Karpas-422 (cell line): ENCODE data around the gene SLC7A4. TPM values are rescaled to one million over a fixed set of nuclear protein-coding genes. Genes with fewer than 3 reads are reported as not detected.

Experiments
- DNase-seq: peaks from one replicate; pipeline ENCODE4 v3.0.0-alpha.2; 2015
- H2AFZ ChIP-seq: fragments of 200-600 bp; sonication (generic); 2 replicates; pipeline ENCODE4 v1.6.1; 2014; ENCODE audit warnings: antibody characterized with exemption, low read length, mixed read lengths
- H3K27ac ChIP-seq: fragments of 200-600 bp; sonication (generic); 2 replicates; pipeline ENCODE4 v1.5.1; 2014; ENCODE audit warnings: mild to moderate bottlenecking, low read length, moderate library complexity
- H3K27me3 ChIP-seq: fragments of 200-600 bp; sonication (generic); 2 replicates; pipeline ENCODE4 v1.6.1; 2014; ENCODE audit warnings: low read length, mixed read lengths
- H3K36me3 ChIP-seq: fragments of 200-600 bp; sonication (generic); 2 replicates; pipeline ENCODE4 v1.6.1; 2014; ENCODE audit warnings: low read length, mixed read lengths; ENCODE audit not compliant: insufficient read depth
- H3K4me1 ChIP-seq: fragments of 200-600 bp; sonication (generic); 2 replicates; pipeline ENCODE4 v1.6.1; 2014; ENCODE audit warnings: mild to moderate bottlenecking, low read length, mixed read lengths
- H3K4me2 ChIP-seq: fragments of 200-600 bp; sonication (generic); 2 replicates; pipeline ENCODE4 v1.6.1; 2014; ENCODE audit warnings: low read length, low read depth, mild to moderate bottlenecking; ENCODE audit not compliant: poor library complexity, severe bottlenecking
- H3K4me3 ChIP-seq: fragments of 200-600 bp; sonication (generic); 2 replicates; pipeline ENCODE4 v1.5.1; 2014; ENCODE audit warnings: mild to moderate bottlenecking, antibody characterized with exemption, low read length, mixed read lengths
- H3K79me2 ChIP-seq: fragments of 200-600 bp; sonication (generic); 2 replicates; pipeline ENCODE4 v1.6.1; 2014; ENCODE audit warnings: mild to moderate bottlenecking, low read length, mixed read lengths
- H3K9ac ChIP-seq: fragments of 200-600 bp; sonication (generic); 2 replicates; pipeline ENCODE4 v1.6.0; 2014; ENCODE audit warnings: low read length
- H3K9me2 ChIP-seq: fragments of 200-600 bp; sonication (generic), shearing (Covaris generic); replicated peaks from 2 replicates; pipeline ENCODE4 v1.6.0; 2014; ENCODE audit warnings: mild to moderate bottlenecking, low read length, moderate library complexity; ENCODE audit not compliant: insufficient read depth
- H3K9me3 ChIP-seq: fragments of 300-700, 200-600 bp; sonication (generic); 2 replicates; pipeline ENCODE4 v1.6.1; 2014; ENCODE audit warnings: low read length, mixed read lengths
- H4K20me1 ChIP-seq: fragments of 200-600 bp; sonication (generic); 2 replicates; pipeline ENCODE4 v1.6.1; 2014; ENCODE audit warnings: mild to moderate bottlenecking, antibody characterized with exemption, low read length, low read depth; ENCODE audit not compliant: insufficient read depth
- total RNA-seq: library from RNA; depleted of rRNA; stranded (reverse); fragments of >200 nt; shearing (Covaris generic); gene quantifications from 2 replicates; pipeline ENCODE4 v1.2.3, GENCODE V29; 2014; ENCODE audit warnings: low replicate concordance; rRNA removed

The SLC7A4 gene, protein sequence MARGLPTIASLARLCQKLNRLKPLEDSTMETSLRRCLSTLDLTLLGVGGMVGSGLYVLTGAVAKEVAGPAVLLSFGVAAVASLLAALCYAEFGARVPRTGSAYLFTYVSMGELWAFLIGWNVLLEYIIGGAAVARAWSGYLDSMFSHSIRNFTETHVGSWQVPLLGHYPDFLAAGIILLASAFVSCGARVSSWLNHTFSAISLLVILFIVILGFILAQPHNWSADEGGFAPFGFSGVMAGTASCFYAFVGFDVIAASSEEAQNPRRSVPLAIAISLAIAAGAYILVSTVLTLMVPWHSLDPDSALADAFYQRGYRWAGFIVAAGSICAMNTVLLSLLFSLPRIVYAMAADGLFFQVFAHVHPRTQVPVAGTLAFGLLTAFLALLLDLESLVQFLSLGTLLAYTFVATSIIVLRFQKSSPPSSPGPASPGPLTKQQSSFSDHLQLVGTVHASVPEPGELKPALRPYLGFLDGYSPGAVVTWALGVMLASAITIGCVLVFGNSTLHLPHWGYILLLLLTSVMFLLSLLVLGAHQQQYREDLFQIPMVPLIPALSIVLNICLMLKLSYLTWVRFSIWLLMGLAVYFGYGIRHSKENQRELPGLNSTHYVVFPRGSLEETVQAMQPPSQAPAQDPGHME
- not detected in 2 replicates for total RNA-seq

DNA sequence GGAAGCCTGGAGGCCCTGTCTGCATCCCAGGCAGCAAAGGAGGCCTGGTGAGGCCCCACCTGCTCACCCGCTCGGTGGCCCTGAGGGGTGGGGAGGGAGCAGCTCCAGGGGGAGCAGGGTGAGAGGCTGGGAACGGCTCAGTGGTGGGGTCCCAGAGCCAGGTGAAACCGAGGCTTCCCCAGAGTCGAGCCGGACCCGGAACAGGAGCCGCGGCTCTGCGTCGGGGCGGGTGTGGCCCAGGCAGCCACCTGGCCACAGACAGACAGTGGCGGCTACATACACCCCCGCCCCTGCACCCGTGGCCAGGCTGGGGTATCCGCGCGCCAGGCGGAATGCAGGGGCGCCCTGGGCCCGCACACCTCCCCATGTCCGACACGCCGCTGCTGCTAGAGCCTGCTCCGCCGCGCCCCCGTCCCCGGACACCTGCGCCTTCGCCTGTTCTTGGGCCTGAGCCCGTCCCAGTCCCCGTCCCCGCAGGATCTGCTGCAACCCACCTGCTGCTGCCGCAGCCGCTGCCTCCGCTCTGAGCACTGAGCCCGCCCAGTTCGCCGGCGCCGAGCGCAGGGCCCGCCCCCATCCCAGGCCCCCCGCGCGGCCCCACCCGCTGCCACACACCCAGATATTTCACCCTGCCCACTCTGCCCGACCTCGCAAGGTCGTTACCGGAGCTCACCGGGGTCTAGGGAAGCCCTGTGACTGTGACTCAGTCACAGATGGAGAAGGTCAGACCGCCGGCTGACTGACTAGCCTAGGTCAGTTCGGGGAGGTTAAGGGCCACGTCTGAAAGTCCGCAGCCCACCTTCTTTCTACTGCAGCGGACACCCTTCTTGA, at the start of gene SLC7A4:
Gene SLC7A4 (minus strand): TSS at position 525 of the 831 bp plus-strand sequence. CDS start 749 bp downstream, outside the sequence.
- Histone ChIP-seq H3K9ac (no peak within 1 kb of the TSS), H3K9me2 (no peaks in the 10 kb centered on the region), H3K27ac (no peak within 1 kb of the TSS), H4K20me1 (no peaks in the 10 kb centered on the region), H3K4me2 (no peak within 1 kb of the TSS), H3K9me3 (no peaks in the 10 kb centered on the region), H3K4me1 (no peaks in the 10 kb centered on the region), H3K4me3 (no peak within 1 kb of the TSS), H3K36me3 (no peaks in the 10 kb centered on the region), H3K27me3 (no peaks in the 10 kb centered on the region), H3K79me2 (no peaks in the 10 kb centered on the region), H2AFZ (no peak within 1 kb of the TSS)
- DNase-seq = no peak

DNA sequence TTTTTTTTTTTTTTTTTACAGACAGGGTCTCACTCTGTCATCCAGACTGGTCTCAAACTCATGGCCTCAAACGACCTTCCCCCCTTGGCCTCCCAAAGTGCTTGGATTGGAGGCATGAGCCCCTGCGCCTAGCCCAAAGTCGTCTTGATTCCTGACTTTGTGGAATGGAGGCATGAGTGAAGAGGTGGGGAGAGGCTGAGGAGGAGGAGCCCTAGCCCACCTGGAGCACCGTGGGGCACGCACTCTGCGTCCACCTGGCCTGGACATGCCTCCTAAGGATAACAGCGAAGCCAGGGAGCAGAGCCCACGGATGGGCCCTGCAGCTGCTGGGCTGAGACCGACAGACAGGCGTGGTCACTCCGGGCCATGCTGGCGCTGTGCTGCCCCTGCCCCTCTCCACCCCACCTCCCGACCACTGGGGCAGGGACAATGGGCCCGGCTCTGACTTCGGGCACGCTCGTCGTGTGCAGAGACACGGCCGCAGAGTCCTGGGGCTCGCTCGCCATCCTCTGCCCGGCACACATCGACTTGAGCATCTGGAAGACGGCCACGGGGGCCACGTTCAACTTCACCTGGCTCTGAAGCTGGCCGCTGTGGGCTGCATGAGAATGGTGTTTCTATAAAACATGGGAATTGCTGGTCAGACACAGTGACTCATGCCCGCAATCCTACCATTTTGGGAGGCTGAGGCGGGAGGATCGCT, 48.2 kb upstream of the SLC7A4 start:
- no peak overlapping the region for H3K9ac ChIP-seq
- no peak overlapping the region for H2AFZ ChIP-seq
- no peak overlapping the region for H3K27ac ChIP-seq
- no peaks in the 10 kb centered on the region for H3K4me1 ChIP-seq
- H3K4me2 ChIP-seq = no peak overlapping the region
- no peaks in the 10 kb centered on the region for H3K27me3 ChIP-seq
- no peaks in the 10 kb centered on the region for H4K20me1 ChIP-seq
- H3K4me3 ChIP-seq = no peak overlapping the region
- H3K9me3 ChIP-seq = no peaks in the 10 kb centered on the region
- H3K36me3 ChIP-seq = no peaks in the 10 kb centered on the region
- no peak for DNase-seq
- H3K79me2 ChIP-seq = no peaks in the 10 kb centered on the region
- H3K9me2 ChIP-seq = no peaks in the 10 kb centered on the region

DNA sequence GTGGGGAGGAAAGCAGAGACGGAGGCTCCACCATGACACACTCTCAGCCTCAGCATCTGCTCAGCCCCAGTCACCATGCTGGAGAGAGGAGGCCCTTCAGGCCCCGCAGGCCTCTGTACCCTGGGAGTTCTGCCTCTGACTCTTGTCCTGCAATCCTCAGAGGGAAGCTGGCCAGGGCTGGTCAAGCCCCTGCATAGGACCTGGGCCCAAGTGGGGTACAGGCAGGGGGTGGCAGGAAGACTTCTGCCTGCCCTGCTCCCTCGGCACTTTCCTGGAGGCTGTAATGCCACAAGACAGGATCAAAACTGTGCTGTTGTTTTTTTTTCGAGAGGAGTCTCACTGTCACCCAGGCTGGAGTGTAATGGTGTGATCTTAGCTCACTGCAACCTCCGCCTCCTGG, 47.1 kb upstream of the SLC7A4 start:
- Histone ChIP-seq H3K36me3 (no peaks in the 10 kb centered on the region), H4K20me1 (no peaks in the 10 kb centered on the region), H3K27me3 (no peaks in the 10 kb centered on the region), H3K9me3 (no peaks in the 10 kb centered on the region), H2AFZ (no peak overlapping the region), H3K4me1 (no peaks in the 10 kb centered on the region), H3K4me3 (no peak overlapping the region), H3K27ac (no peak overlapping the region), H3K79me2 (no peaks in the 10 kb centered on the region), H3K4me2 (no peak overlapping the region), H3K9ac (no peak overlapping the region), H3K9me2 (no peaks in the 10 kb centered on the region)
- no peak for DNase-seq

DNA sequence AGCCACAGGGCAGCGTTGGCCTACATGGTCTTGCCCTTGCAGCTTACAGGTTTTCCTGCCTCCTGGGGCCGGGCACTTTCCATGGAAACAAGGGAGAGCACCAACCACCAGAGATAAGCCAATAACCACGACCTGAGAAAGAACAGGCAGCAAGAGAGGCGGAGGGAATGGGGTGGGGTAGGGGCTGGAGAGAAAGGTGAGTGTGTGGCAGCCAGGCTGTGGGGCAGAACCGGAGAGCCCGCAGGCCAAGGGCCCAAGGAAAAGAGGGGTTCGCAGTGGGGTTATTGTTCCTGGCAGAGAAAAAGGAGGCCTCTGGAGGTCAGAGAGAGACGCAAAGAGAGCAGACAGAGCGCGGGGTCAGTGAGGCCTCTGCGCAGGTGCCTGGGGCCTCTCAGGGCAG, 46.6 kb upstream of the SLC7A4 start:
- Histone ChIP-seq H3K9ac (no peak overlapping the region), H3K27ac (no peak overlapping the region), H3K9me2 (no peaks in the 10 kb centered on the region), H3K27me3 (no peaks in the 10 kb centered on the region), H4K20me1 (no peaks in the 10 kb centered on the region), H3K4me2 (no peak overlapping the region), H3K4me3 (no peak overlapping the region), H3K4me1 (no peaks in the 10 kb centered on the region), H3K79me2 (no peaks in the 10 kb centered on the region), H3K9me3 (no peaks in the 10 kb centered on the region), H3K36me3 (no peaks in the 10 kb centered on the region), H2AFZ (no peak overlapping the region)
- DNase-seq = no peak

DNA sequence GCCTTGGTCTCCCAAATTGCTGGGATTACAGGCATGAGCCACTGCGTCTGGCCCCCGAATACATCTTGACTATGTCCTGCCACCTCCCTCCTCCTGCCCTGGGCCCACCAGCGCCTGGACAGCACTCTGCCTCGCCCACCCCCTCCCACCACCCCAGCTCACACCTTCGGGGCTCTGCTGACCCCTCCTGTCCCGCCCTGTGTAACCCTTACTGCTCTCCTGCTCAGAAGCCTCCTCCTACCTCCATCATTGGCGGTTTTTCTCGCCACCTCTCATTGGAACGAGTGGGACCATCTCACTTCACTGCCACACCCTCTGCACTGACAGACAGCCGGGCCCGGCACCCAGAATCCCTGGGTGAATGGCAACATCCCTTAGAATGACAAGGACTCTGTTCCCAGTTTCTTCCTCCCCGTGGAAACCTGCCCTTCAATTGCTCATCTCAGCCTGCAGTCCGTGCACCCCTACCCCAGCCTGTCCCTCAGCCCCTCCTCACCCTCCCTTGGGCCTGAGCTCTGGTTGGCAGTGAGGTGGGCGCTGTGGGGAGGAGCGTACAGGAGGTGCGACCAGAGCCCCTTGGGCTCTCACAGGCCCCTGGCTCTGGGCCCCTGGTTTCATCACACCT, 45.6 kb upstream of the SLC7A4 start:
- no peak overlapping the region for H3K27ac ChIP-seq
- DNase-seq = no peak
- H3K4me3 ChIP-seq = no peak overlapping the region
- H3K9me2 ChIP-seq = no peaks in the 10 kb centered on the region
- H4K20me1 ChIP-seq = no peaks in the 10 kb centered on the region
- H3K9me3 ChIP-seq = no peaks in the 10 kb centered on the region
- no peak overlapping the region for H3K4me2 ChIP-seq
- no peaks in the 10 kb centered on the region for H3K27me3 ChIP-seq
- H3K4me1 ChIP-seq = no peaks in the 10 kb centered on the region
- H3K79me2 ChIP-seq = no peaks in the 10 kb centered on the region
- H3K9ac ChIP-seq = no peak overlapping the region
- H2AFZ ChIP-seq = no peak overlapping the region
- H3K36me3 ChIP-seq = no peaks in the 10 kb centered on the region

DNA sequence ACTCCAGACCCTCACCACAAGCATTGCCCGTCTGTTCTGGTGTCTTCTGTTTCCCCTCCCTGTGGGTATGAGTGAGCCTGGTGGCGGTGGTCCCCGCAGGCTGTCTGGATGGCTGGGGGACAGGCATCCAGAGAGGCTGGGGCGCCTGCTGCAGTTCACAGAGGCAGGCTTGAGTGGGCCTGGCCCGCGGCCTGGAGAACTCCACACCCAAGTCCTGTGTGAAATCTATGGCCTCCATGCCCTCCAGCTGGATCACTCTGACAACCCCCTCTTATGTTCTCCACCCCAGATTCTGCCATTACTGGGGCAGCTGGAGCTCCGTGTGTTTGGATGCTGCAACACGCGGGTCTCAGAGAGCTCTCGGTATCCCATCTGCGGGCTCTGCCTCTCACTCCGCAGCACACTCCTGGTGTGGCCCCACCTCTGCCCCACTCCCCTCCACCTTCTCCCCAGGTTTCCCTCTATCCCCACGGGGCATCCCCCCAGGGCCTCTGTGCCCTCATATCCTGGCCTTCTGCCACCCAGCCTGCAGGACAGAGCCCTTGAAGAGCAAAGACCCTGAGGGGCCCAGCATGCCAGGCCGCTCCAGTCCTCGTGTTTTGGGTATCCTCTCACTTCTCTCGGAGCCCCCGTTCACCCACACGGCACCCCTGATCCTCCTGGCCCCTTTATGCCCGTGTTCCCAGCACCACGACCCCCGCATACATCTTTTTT, 44.7 kb upstream of the SLC7A4 start:
- no peak overlapping the region for H3K4me3 ChIP-seq
- H3K27me3 ChIP-seq = no peaks in the 10 kb centered on the region
- H3K9me3 ChIP-seq = no peaks in the 10 kb centered on the region; the same call in 1 of the 2 replicates
- no peaks in the 10 kb centered on the region for H3K9me2 ChIP-seq
- H3K9ac ChIP-seq = no peak overlapping the region
- no peak for DNase-seq
- H4K20me1 ChIP-seq = no peaks in the 10 kb centered on the region
- H3K4me1 ChIP-seq = no peaks in the 10 kb centered on the region
- H3K4me2 ChIP-seq = no peak overlapping the region
- no peak overlapping the region for H2AFZ ChIP-seq
- H3K27ac ChIP-seq = no peak overlapping the region
- H3K36me3 ChIP-seq = no peaks in the 10 kb centered on the region
- H3K79me2 ChIP-seq = no peaks in the 10 kb centered on the region

DNA sequence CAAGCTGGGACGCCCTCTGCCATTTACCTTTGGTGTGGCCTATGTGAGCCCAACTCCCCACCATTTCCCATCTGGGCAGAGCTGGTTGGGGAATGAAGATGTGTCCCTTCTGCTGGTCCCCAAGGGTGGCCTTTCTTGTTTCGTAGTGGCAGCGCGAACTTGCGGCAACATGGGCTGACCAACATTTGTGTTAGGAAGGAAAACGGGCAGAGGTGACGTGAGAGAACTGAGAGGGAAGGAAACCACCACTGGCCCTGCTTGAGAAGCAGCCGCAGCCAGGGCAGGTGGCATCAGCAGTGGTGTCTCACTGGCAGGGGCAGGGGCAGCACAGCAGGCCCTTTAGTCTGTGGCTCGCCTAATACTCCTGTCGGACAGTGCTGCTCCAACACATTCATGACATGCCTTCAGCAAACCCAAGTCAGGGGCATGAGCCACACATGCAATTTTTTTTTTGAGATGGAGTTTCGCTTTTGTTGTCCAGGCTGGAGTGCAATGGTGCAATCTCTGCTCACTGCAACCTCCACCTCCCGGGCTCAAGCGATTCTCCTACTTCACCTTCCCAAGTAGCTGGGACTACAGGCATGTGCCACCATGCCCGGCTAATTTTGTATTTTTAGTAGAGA, 43.3 kb upstream of the SLC7A4 start:
- no peaks in the 10 kb centered on the region for H4K20me1 ChIP-seq

More for the DNA sequence above, 43.3 kb upstream of the SLC7A4 start:
- DNase-seq = no peak
- H2AFZ ChIP-seq = no peak overlapping the region
- H3K27ac ChIP-seq = no peak overlapping the region
- H3K9ac ChIP-seq = no peak overlapping the region
- no peaks in the 10 kb centered on the region; the same call in 1 of the 2 replicates for H3K9me3 ChIP-seq
- H3K79me2 ChIP-seq = no peaks in the 10 kb centered on the region
- no peaks in the 10 kb centered on the region for H3K9me2 ChIP-seq
- H3K27me3 ChIP-seq = no peaks in the 10 kb centered on the region
- H3K36me3 ChIP-seq = no peaks in the 10 kb centered on the region
- H3K4me3 ChIP-seq = no peak overlapping the region
- H3K4me1 ChIP-seq = no peaks in the 10 kb centered on the region
- no peak overlapping the region for H3K4me2 ChIP-seq
